ENCODE data around the gene MYO1E.

Gene MYO1E

GRCh38 chr15:59289574-59289973 is 83.1 kb downstream of the MYO1E start:
- H3K4me2 ChIP-seq (ENCODE audit: low read length): no peak overlapping the region
- no peaks in the 10 kb centered on the region for H4K20me1 ChIP-seq (ENCODE audit: control insufficient read depth, insufficient read depth, low read depth, low read length)
- H3F3A ChIP-seq (ENCODE audit: control insufficient read depth, insufficient read depth): no peaks in the 10 kb centered on the region
- no peaks in the 10 kb centered on the region for H3K27me3 ChIP-seq (ENCODE audit: control insufficient read depth, low read length)
- peaks cover 23% of the 10 kb centered on the region for H3K4me1 ChIP-seq (ENCODE audit: control insufficient read depth, low read length)
- TF ChIP-seq EZH2phosphoT487 (IDR thresholded peaks at IDR 0.05; ENCODE audit: borderline replicate concordance, low read length) (no peak), CTCF (IDR thresholded peaks at IDR 0.05; ENCODE audit: low read depth, low read length, poor library complexity, severe bottlenecking) (no peak)
- no peak overlapping the region for H3K27ac ChIP-seq (ENCODE audit: low read depth, low read length)
- no peaks in the 10 kb centered on the region for H3K9me3 ChIP-seq (ENCODE audit: control insufficient read depth, insufficient read depth, low read length)
- peaks cover 26% of the 10 kb centered on the region for H3K79me2 ChIP-seq (ENCODE audit: control insufficient read depth, low read length)
- H3K9me2 ChIP-seq (replicated peaks; ENCODE audit: control insufficient read depth, low read length): no peaks in the 10 kb centered on the region
- no peaks in the 10 kb centered on the region for H3K36me3 ChIP-seq (ENCODE audit: control insufficient read depth, low read length)
- H3K4me3 ChIP-seq (ENCODE audit: low read length): no peak overlapping the region

- Histone ChIP-seq H3K4me3 (ENCODE audit: low read length) (no peak overlapping the region), H3K27me3 (ENCODE audit: control insufficient read depth, low read length) (no peaks in the 10 kb centered on the region), H3F3A (ENCODE audit: control insufficient read depth, insufficient read depth) (no peaks in the 10 kb centered on the region), H3K27ac (ENCODE audit: low read depth, low read length) (no peak overlapping the region), H3K79me2 (ENCODE audit: control insufficient read depth, low read length) (peaks cover 17% of the 10 kb centered on the region; the same call in 1 of the 2 replicates), H3K4me1 (ENCODE audit: control insufficient read depth, low read length) (no peaks in the 10 kb centered on the region), H3K4me2 (ENCODE audit: low read length) (no peak overlapping the region), H3K9me3 (ENCODE audit: control insufficient read depth, insufficient read depth, low read length) (no peaks in the 10 kb centered on the region), H4K20me1 (ENCODE audit: control insufficient read depth, insufficient read depth, low read depth, low read length) (no peaks in the 10 kb centered on the region), H3K9me2 (replicated peaks; ENCODE audit: control insufficient read depth, low read length) (no peaks in the 10 kb centered on the region), H3K36me3 (ENCODE audit: control insufficient read depth, low read length) (no peaks in the 10 kb centered on the region)
- TF ChIP-seq EZH2phosphoT487 (IDR thresholded peaks at IDR 0.05; ENCODE audit: borderline replicate concordance, low read length) (no peak), CTCF (IDR thresholded peaks at IDR 0.05; ENCODE audit: low read depth, low read length, poor library complexity, severe bottlenecking) (no peak)
Observed at GRCh38 chr15:59283717-59284391, 88.8 kb downstream of the MYO1E start.

- no peaks in the 10 kb centered on the region for H4K20me1 ChIP-seq (ENCODE audit: control insufficient read depth, insufficient read depth, low read depth, low read length)
- H3F3A ChIP-seq (ENCODE audit: control insufficient read depth, insufficient read depth): no peaks in the 10 kb centered on the region
- H3K27me3 ChIP-seq (ENCODE audit: control insufficient read depth, low read length): no peaks in the 10 kb centered on the region
- H3K36me3 ChIP-seq (ENCODE audit: control insufficient read depth, low read length): no peaks in the 10 kb centered on the region
- no peak overlapping the region for H3K4me2 ChIP-seq (ENCODE audit: low read length)
- no peaks in the 10 kb centered on the region for H3K4me1 ChIP-seq (ENCODE audit: control insufficient read depth, low read length)
- TF ChIP-seq CTCF (IDR thresholded peaks at IDR 0.05; ENCODE audit: low read depth, low read length, poor library complexity, severe bottlenecking) (no peak), EZH2phosphoT487 (IDR thresholded peaks at IDR 0.05; ENCODE audit: borderline replicate concordance, low read length) (no peak)
- H3K9me2 ChIP-seq (replicated peaks; ENCODE audit: control insufficient read depth, low read length): no peaks in the 10 kb centered on the region
- no peaks in the 10 kb centered on the region for H3K9me3 ChIP-seq (ENCODE audit: control insufficient read depth, insufficient read depth, low read length)
- H3K4me3 ChIP-seq (ENCODE audit: low read length): no peak overlapping the region
- H3K27ac ChIP-seq (ENCODE audit: low read depth, low read length): no peak overlapping the region
- H3K79me2 ChIP-seq (ENCODE audit: control insufficient read depth, low read length): peaks cover 16% of the 10 kb centered on the region; the same call in 1 of the 2 replicates
Observed at GRCh38 chr15:59282515-59283337, 89.9 kb downstream of the MYO1E start.
